HEK293 (cell line): ENCODE measurements around the gene RHBDL2.

ENCODE experiments used
- CTCF ChIA-PET: fragments of 350-600 bp; formaldehyde crosslinking; extraction: SDS; loops from one replicate; lab custom pipeline; 2021; ENCODE audit warnings: antibody characterized with exemption; lab: Yijun Ruan, JAX
- POLR2A ChIA-PET: fragments of 300-600 bp; formaldehyde crosslinking; extraction: SDS; loops from one replicate; lab custom pipeline; 2020; ENCODE audit warnings: antibody characterized with exemption, inconsistent platforms; lab: Yijun Ruan, JAX
- H3K27ac ChIP-seq: fragments of 200-500 bp; sonication (Bioruptor generic); 2 replicates; pipeline ENCODE4 v1.5.1; 2014; ENCODE audit warnings: low read depth, low read length, control low read depth, inconsistent platforms; ENCODE audit errors: extremely low read depth
- H3K36me3 ChIP-seq, 2 experiments: fragments of 200-500 bp in 1 of 2; sonication (Bioruptor generic) in 1 of 2; 1 replicate in 1 of 2; 2 replicates in 1 of 2; pipeline ENCODE4 v1.5.1; 2014 to 2017; ENCODE audit warnings: inconsistent platforms in 2 of 2, low read length in 2 of 2; ENCODE audit not compliant: control insufficient read depth in 2 of 2, insufficient read depth in 1 of 2
- H3K4me1 ChIP-seq: fragments of 200-500 bp; sonication (Bioruptor generic); 2 replicates; pipeline ENCODE4 v1.5.1; 2014; ENCODE audit warnings: mild to moderate bottlenecking, low read length, inconsistent platforms; ENCODE audit not compliant: control insufficient read depth, insufficient read depth
- H3K4me3 ChIP-seq: 2 replicates; pipeline ENCODE4 v1.5.1; 2011; ENCODE audit warnings: low read depth, mild to moderate bottlenecking, control low read depth, low read length, moderate library complexity
- H3K9me3 ChIP-seq: fragments of 200-500 bp; sonication (Bioruptor generic); 2 replicates; pipeline ENCODE4 v1.5.1; 2014; ENCODE audit warnings: low read depth, low read length, inconsistent platforms; ENCODE audit not compliant: control insufficient read depth, insufficient read depth
- EGR2 ChIP-seq: fragments of 450-650 bp; formaldehyde crosslinking; IDR thresholded peaks from 2 replicates; pipeline ENCODE4 v1.5.1; 2016; ENCODE audit warnings: low read depth, missing biosample characterization, missing genetic modification characterization
- GLI4 ChIP-seq: fragments of 450-650 bp; formaldehyde crosslinking; IDR thresholded peaks from 2 replicates; pipeline ENCODE4 v1.5.1; 2016; ENCODE audit warnings: missing biosample characterization, missing genetic modification characterization
- HOXD13 ChIP-seq: sonication (generic); formaldehyde crosslinking; IDR thresholded peaks from 2 replicates; pipeline ENCODE4 v1.8.0; 2022; ENCODE audit warnings: missing genetic modification reagents, borderline replicate concordance
- IKZF3 ChIP-seq: fragments of 450-650 bp; IDR thresholded peaks from 2 replicates; pipeline ENCODE4 v1.5.0; 2018; ENCODE audit warnings: missing biosample characterization, mild to moderate bottlenecking, missing genetic modification characterization, moderate library complexity
- KLF1 ChIP-seq: fragments of 450-650 bp; formaldehyde crosslinking; IDR thresholded peaks from 2 replicates; pipeline ENCODE4 v1.5.1; 2016; ENCODE audit warnings: missing biosample characterization, missing genetic modification characterization
- KLF9 ChIP-seq: fragments of 450-650 bp; formaldehyde crosslinking; IDR thresholded peaks from 2 replicates; pipeline ENCODE4 v1.5.1; 2016; ENCODE audit warnings: missing biosample characterization, missing genetic modification characterization, low read depth
- MYNN ChIP-seq: fragments of 450-650 bp; formaldehyde crosslinking; IDR thresholded peaks from 2 replicates; pipeline ENCODE4 v1.5.1; 2016; ENCODE audit warnings: missing biosample characterization, missing genetic modification characterization, borderline replicate concordance
- SCRT1 ChIP-seq: fragments of 450-650 bp; formaldehyde crosslinking; IDR thresholded peaks from 2 replicates; pipeline ENCODE4 v1.5.1; 2016; ENCODE audit warnings: missing biosample characterization, missing genetic modification characterization, borderline replicate concordance
- SCRT2 ChIP-seq: fragments of 450-650 bp; formaldehyde crosslinking; IDR thresholded peaks from 2 replicates; pipeline ENCODE4 v1.5.1; 2016; ENCODE audit warnings: missing biosample characterization, missing genetic modification characterization
- ZEB2 ChIP-seq: fragments of 450-650 bp; formaldehyde crosslinking; IDR thresholded peaks from 2 replicates; pipeline ENCODE4 v1.5.1; 2016; ENCODE audit warnings: missing biosample characterization, missing genetic modification characterization
- ZNF132 ChIP-seq: fragments of 450-650 bp; formaldehyde crosslinking; IDR thresholded peaks from 2 replicates; pipeline ENCODE4 v1.5.1; 2017; ENCODE audit warnings: missing biosample characterization, missing genetic modification characterization, borderline replicate concordance
- ZNF16 ChIP-seq: fragments of 450-650 bp; formaldehyde crosslinking; IDR thresholded peaks from 2 replicates; pipeline ENCODE4 v1.5.1; 2016; ENCODE audit warnings: low read depth, missing biosample characterization, missing genetic modification characterization
- ZNF184 ChIP-seq: fragments of 450-650 bp; IDR thresholded peaks from 2 replicates; pipeline ENCODE4 v1.5.1; 2018; ENCODE audit warnings: missing biosample characterization, mild to moderate bottlenecking, missing genetic modification characterization
- ZNF239 ChIP-seq: fragments of 450-650 bp; formaldehyde crosslinking; IDR thresholded peaks from 2 replicates; pipeline ENCODE4 v1.5.1; 2016; ENCODE audit warnings: missing biosample characterization, missing genetic modification characterization
- ZNF266 ChIP-seq: fragments of 450-650 bp; formaldehyde crosslinking; IDR thresholded peaks from 2 replicates; pipeline ENCODE4 v1.5.1; 2016; ENCODE audit warnings: missing biosample characterization, missing genetic modification characterization, low read depth
- ZNF341 ChIP-seq: fragments of 450-650 bp; formaldehyde crosslinking; IDR thresholded peaks from 2 replicates; pipeline ENCODE4; 2016; ENCODE audit warnings: low read depth, missing biosample characterization, missing genetic modification characterization
- ZNF473 ChIP-seq: fragments of 450-650 bp; formaldehyde crosslinking; IDR thresholded peaks from 2 replicates; pipeline ENCODE4 v1.5.1; 2017; ENCODE audit warnings: missing biosample characterization, missing genetic modification characterization
- ZNF521 ChIP-seq: fragments of 450-650 bp; formaldehyde crosslinking; IDR thresholded peaks from 2 replicates; pipeline ENCODE4 v1.5.1; 2017; ENCODE audit warnings: missing biosample characterization, mild to moderate bottlenecking, missing genetic modification characterization
- ZNF596 ChIP-seq: fragments of 450-650 bp; IDR thresholded peaks from 2 replicates; pipeline ENCODE4 v1.5.0; 2018; ENCODE audit warnings: missing biosample characterization, mild to moderate bottlenecking, missing genetic modification characterization, moderate library complexity
- ZNF610 ChIP-seq: fragments of 450-650 bp; formaldehyde crosslinking; IDR thresholded peaks from 2 replicates; pipeline ENCODE4 v1.5.1; 2016; ENCODE audit warnings: missing biosample characterization, missing genetic modification characterization, borderline replicate concordance
- ZNF776 ChIP-seq: fragments of 450-650 bp; formaldehyde crosslinking; IDR thresholded peaks from 2 replicates; pipeline ENCODE4 v1.5.0; 2017; ENCODE audit warnings: missing biosample characterization, missing genetic modification characterization, borderline replicate concordance
- ZNF785 ChIP-seq: fragments of 450-650 bp; formaldehyde crosslinking; IDR thresholded peaks from 2 replicates; pipeline ENCODE4 v1.5.1; 2016; ENCODE audit warnings: missing biosample characterization, missing genetic modification characterization
- TF ChIP-seq, protein P1 (sequence below): fragments of 450-650 bp; formaldehyde crosslinking; IDR thresholded peaks from 2 replicates; pipeline ENCODE4 v1.5.1; 2016; ENCODE audit warnings: missing biosample characterization, missing genetic modification characterization
- TF ChIP-seq, protein P2 (sequence below): fragments of 450-650 bp; formaldehyde crosslinking; IDR thresholded peaks from 2 replicates; pipeline ENCODE4 v1.5.1; 2016; ENCODE audit warnings: missing biosample characterization, missing genetic modification characterization
- TF ChIP-seq, protein P3 (sequence below): fragments of 450-650 bp; formaldehyde crosslinking; IDR thresholded peaks from 2 replicates; pipeline ENCODE4 v1.5.1; 2016; ENCODE audit warnings: missing biosample characterization, missing genetic modification characterization, low read depth

Gene RHBDL2

DNA sequence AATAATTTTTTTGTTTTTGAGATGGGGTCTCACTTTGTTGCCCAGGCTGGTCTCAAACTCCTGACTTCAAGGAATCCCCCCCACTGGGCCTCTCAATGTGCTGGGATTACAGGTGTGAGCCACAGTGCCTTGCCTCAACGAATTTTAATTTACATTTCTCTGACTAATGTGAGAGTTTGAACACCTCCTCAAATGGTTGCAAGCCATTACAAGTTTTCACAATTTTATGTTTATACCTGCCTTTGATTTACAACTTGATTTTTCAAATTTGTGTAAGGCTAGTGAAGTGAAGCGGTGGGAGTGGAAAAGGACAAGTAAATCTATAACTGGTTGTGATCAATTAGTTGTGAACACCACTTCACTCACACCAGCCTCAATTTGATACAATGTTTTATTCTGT is 8.9 kb upstream of the RHBDL2 start:
- Histone ChIP-seq H3K4me1 (no peaks in the 10 kb centered on the region), H3K9me3 (no peaks in the 10 kb centered on the region), H3K36me3 (no peaks in the 10 kb centered on the region), H3K4me3 (no peak overlapping the region), H3K27ac (no peak overlapping the region)
- ChIA-PET POLR2A (no interaction called here), CTCF (interaction anchor here (0.7 kb wide), 1 partner anchor 502 kb away, joined by 4 read pairs; no protein-coding TSS in a partner anchor)
- TF ChIP-seq MYNN (tag by site-specific recombination), result no peak
- TF ChIP-seq ZNF341 (tag by site-specific recombination), result no peak
- TF ChIP-seq ZNF16, result no peak
- TF ChIP-seq ZNF132, result no peak
- no peak for TF ChIP-seq HOXD13 (CRISPR knock-in tag)
- no peak for TF ChIP-seq ZNF473
- TF ChIP-seq ZEB2 (tag by site-specific recombination), result no peak
- no peak for TF ChIP-seq IKZF3 (tag by site-specific recombination)
- TF ChIP-seq, protein P1, sequence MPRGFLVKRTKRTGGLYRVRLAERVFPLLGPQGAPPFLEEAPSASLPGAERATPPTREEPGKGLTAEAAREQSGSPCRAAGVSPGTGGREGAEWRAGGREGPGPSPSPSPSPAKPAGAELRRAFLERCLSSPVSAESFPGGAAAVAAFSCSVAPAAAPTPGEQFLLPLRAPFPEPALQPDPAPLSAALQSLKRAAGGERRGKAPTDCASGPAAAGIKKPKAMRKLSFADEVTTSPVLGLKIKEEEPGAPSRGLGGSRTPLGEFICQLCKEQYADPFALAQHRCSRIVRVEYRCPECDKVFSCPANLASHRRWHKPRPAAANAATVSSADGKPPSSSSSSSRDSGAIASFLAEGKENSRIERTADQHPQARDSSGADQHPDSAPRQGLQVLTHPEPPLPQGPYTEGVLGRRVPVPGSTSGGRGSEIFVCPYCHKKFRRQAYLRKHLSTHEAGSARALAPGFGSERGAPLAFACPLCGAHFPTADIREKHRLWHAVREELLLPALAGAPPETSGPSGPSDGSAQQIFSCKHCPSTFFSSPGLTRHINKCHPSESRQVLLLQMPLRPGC (tag by site-specific recombination), result no peak
- no peak for TF ChIP-seq GLI4 (tag by site-specific recombination)
- TF ChIP-seq, protein P2, sequence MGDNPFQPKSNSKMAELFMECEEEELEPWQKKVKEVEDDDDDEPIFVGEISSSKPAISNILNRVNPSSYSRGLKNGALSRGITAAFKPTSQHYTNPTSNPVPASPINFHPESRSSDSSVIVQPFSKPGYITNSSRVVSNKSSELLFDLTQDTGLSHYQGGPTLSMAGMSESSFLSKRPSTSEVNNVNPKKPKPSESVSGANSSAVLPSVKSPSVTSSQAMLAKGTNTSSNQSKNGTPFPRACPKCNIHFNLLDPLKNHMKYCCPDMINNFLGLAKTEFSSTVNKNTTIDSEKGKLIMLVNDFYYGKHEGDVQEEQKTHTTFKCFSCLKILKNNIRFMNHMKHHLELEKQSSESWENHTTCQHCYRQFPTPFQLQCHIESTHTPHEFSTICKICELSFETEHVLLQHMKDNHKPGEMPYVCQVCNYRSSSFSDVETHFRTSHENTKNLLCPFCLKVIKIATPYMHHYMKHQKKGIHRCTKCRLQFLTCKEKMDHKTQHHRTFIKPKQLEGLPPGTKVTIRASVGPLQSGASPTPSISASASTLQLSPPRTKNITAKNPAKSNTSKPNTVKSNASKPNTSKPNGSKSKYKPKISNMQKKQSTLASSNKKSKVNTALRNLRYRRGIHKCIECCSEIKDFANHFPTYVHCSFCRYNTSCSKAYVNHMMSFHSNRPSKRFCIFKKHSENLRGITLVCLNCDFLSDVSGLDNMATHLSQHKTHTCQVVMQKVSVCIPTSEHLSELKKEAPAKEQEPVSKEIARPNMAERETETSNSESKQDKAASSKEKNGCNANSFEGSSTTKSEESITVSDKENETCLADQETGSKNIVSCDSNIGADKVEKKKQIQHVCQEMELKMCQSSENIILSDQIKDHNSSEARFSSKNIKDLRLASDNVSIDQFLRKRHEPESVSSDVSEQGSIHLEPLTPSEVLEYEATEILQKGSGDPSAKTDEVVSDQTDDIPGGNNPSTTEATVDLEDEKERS, result no peak
- no peak for TF ChIP-seq ZNF266
- no peak for TF ChIP-seq KLF1 (tag by site-specific recombination)
- TF ChIP-seq ZNF596 (tag by site-specific recombination), result no peak
- TF ChIP-seq ZNF239 (tag by site-specific recombination), result no peak

DNA sequence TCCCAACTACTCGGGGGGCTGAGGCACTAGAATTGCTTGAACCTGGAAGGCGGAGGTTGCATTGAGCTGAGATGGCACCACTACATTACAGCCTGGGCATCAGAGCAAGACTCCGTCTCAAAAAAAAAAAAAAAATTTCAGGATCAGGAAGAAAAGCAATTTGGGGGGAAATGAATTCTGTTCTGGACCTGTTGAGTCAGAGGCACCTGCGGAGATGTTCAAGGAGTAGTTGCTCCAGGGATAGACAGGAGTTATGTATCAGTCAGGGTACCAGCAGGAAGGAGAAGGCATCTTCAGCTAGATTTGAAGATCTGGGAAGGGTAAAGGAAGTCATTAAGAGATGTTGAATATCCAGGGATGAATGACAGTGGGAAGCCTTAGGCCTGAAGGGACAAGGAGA is 2.9 kb upstream of the RHBDL2 start:
- Histone ChIP-seq H3K4me1 (no peaks in the 10 kb centered on the region), H3K9me3 (no peaks in the 10 kb centered on the region), H3K27ac (no peak overlapping the region), H3K4me3 (no peak overlapping the region), H3K36me3 (no peaks in the 10 kb centered on the region)
- POLR2A ChIA-PET, result no interaction called here
- CTCF ChIA-PET, result interaction anchor here (0.7 kb wide), 1 partner anchor 599 kb away, joined by 4 read pairs; no protein-coding TSS in a partner anchor
- TF ChIP-seq ZNF341 (tag by site-specific recombination) (no peak), ZNF610 (no peak), ZNF521 (tag by site-specific recombination) (no peak), ZNF596 (tag by site-specific recombination) (no peak), KLF9 (tag by site-specific recombination) (no peak), ZNF776 (tag by site-specific recombination) (no peak), SCRT2 (tag by site-specific recombination) (peak; percentile 65; the same call in 1 of the 2 replicates), ZNF184 (tag by site-specific recombination) (no peak), ZNF785 (tag by site-specific recombination) (no peak), EGR2 (tag by site-specific recombination) (no peak), SCRT1 (tag by site-specific recombination) (peak; percentile 51; the same call in 1 of the 2 replicates)
- TF ChIP-seq, protein P3, sequence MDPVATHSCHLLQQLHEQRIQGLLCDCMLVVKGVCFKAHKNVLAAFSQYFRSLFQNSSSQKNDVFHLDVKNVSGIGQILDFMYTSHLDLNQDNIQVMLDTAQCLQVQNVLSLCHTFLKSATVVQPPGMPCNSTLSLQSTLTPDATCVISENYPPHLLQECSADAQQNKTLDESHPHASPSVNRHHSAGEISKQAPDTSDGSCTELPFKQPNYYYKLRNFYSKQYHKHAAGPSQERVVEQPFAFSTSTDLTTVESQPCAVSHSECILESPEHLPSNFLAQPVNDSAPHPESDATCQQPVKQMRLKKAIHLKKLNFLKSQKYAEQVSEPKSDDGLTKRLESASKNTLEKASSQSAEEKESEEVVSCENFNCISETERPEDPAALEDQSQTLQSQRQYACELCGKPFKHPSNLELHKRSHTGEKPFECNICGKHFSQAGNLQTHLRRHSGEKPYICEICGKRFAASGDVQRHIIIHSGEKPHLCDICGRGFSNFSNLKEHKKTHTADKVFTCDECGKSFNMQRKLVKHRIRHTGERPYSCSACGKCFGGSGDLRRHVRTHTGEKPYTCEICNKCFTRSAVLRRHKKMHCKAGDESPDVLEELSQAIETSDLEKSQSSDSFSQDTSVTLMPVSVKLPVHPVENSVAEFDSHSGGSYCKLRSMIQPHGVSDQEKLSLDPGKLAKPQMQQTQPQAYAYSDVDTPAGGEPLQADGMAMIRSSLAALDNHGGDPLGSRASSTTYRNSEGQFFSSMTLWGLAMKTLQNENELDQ (tag by site-specific recombination), result no peak
